Endothelial cell of umbilical vein (primary cell): ENCODE data around the gene LRFN3. TPM values are rescaled to one million over a fixed set of nuclear protein-coding genes. Genes with fewer than 3 reads are reported as not detected.

Experiments
- BruUV-seq: library from RNA; stranded (reverse); fragments of 400-500 nt; replicated peaks from 2 replicates; lab custom pipeline; 2021; lab: Mats Ljungman, UMichigan
- CTCF ChIA-PET: fragments of 300-600, 350-600 bp; sonication (Branson Sonifier 250); formaldehyde crosslinking; loops from one replicate; lab custom pipeline; 2021; ENCODE audit warnings: antibody characterized with exemption, inconsistent platforms; lab: Charles Lee
- POLR2A ChIA-PET: fragments of 300-600, 350-600 bp; sonication (Branson Sonifier 250); formaldehyde crosslinking; loops from one replicate; lab custom pipeline; 2021; ENCODE audit warnings: antibody characterized with exemption, inconsistent platforms; lab: Charles Lee
- DNase-seq: peaks from one replicate; pipeline ENCODE4 v3.0.0-alpha.2; 2011; ENCODE audit warnings: low read depth, low spot score
- FAIRE-seq: peaks from 2 replicates; lab custom pipeline; 2011; peaks lifted over from hg19 to GRCh38; lab: Jason Lieb, UNC
- H2AFZ ChIP-seq: 2 replicates; pipeline ENCODE4 v1.6.0; 2012; ENCODE audit warnings: low read depth, low read length, control low read depth, inconsistent platforms
- H3K27ac ChIP-seq: 2 replicates; pipeline ENCODE4 v1.5.1; 2011; ENCODE audit warnings: low read depth, mild to moderate bottlenecking, control low read depth, low read length, moderate library complexity; ENCODE audit not compliant: insufficient read depth
- H3K27me3 ChIP-seq, 2 experiments: 2 replicates each; pipeline versions ENCODE4 v1.6.0 to v1.6.1; 2011; ENCODE audit warnings: low read length in 2 of 2, mixed read lengths in 1 of 2; ENCODE audit not compliant: control insufficient read depth in 2 of 2, insufficient read depth in 2 of 2
- H3K36me3 ChIP-seq, 2 experiments: 2 replicates in 1 of 2; 3 replicates in 1 of 2; pipeline ENCODE4 v1.5.1; 2011; ENCODE audit warnings: low read length in 2 of 2, mild to moderate bottlenecking in 1 of 2, moderate library complexity in 1 of 2; ENCODE audit not compliant: control insufficient read depth in 2 of 2, insufficient read depth in 2 of 2; ENCODE audit errors: extremely low read depth in 1 of 2
- H3K4me1 ChIP-seq: 3 replicates; pipeline ENCODE4 v1.5.1; 2011; ENCODE audit warnings: mild to moderate bottlenecking, low read length; ENCODE audit not compliant: control insufficient read depth, insufficient read depth; ENCODE audit errors: extremely low read depth
- H3K4me2 ChIP-seq: 2 replicates; pipeline ENCODE4 v1.6.1; 2011; ENCODE audit warnings: low read length, control low read depth, mixed read lengths; ENCODE audit not compliant: insufficient read depth
- H3K4me3 ChIP-seq, 3 experiments: fragments of 200-600 bp in 1 of 3; sonication (generic), shearing (Covaris generic) in 1 of 3; replicated peaks in 1 of 3; 2 replicates each; pipeline ENCODE4 v1.5.1; 2011 to 2016; ENCODE audit warnings: control low read depth in 3 of 3, low read length in 3 of 3, mild to moderate bottlenecking in 2 of 3, inconsistent platforms in 1 of 3, low read depth in 1 of 3, moderate library complexity in 1 of 3; ENCODE audit not compliant: insufficient read depth in 1 of 3
- H3K79me2 ChIP-seq: 2 replicates; pipeline ENCODE4 v1.6.0; 2012; ENCODE audit warnings: low read length, inconsistent platforms; ENCODE audit not compliant: control insufficient read depth, insufficient read depth
- H3K9ac ChIP-seq: replicated peaks from 2 replicates; pipeline ENCODE3; 2011; ENCODE audit warnings: low read length, control low read depth; ENCODE audit not compliant: insufficient read depth; ENCODE audit errors: extremely low read depth
- H3K9me1 ChIP-seq: replicated peaks from 3 replicates; pipeline ENCODE4 v1.6.0; 2011; ENCODE audit warnings: mild to moderate bottlenecking, low read length; ENCODE audit not compliant: control insufficient read depth, insufficient read depth; ENCODE audit errors: extremely low read depth
- H3K9me3 ChIP-seq: replicated peaks from 2 replicates; pipeline ENCODE4 v1.5.1; 2012; ENCODE audit warnings: low read length, inconsistent platforms; ENCODE audit not compliant: control insufficient read depth, insufficient read depth
- H4K20me1 ChIP-seq: replicated peaks from 2 replicates; pipeline ENCODE3; 2011; ENCODE audit warnings: mild to moderate bottlenecking, low read length; ENCODE audit not compliant: control insufficient read depth, insufficient read depth; ENCODE audit errors: extremely low read depth
- EZH2 ChIP-seq: IDR thresholded peaks from 2 replicates; pipeline ENCODE4 v1.6.1; 2012; ENCODE audit warnings: borderline replicate concordance, low read depth, mild to moderate bottlenecking, moderate library complexity, low read length, inconsistent platforms; ENCODE audit not compliant: severe bottlenecking
- FOS ChIP-seq: IDR thresholded peaks from 2 replicates; pipeline ENCODE4 v1.6.1; 2011; ENCODE audit warnings: mild to moderate bottlenecking, low read length, moderate library complexity, borderline replicate concordance; ENCODE audit not compliant: insufficient read depth
- GATA2 ChIP-seq: IDR thresholded peaks from 2 replicates; pipeline ENCODE4 v1.7.0; 2011; ENCODE audit warnings: low read depth, mild to moderate bottlenecking, moderate library complexity, mixed read lengths, low read length; ENCODE audit not compliant: insufficient read length, insufficient read depth
- JUN ChIP-seq: IDR thresholded peaks from 2 replicates; pipeline ENCODE4 v1.6.1; 2011; ENCODE audit warnings: borderline replicate concordance, low read depth; ENCODE audit not compliant: insufficient read length, insufficient read depth
- MYC ChIP-seq: IDR thresholded peaks from one replicate; pipeline ENCODE4 v1.6.1; 2011; ENCODE audit warnings: mild to moderate bottlenecking, low read depth, low read length
- POLR2AphosphoS5 ChIP-seq: IDR thresholded peaks from 2 replicates; pipeline ENCODE4 v1.6.1; 2012; ENCODE audit warnings: low read depth, mild to moderate bottlenecking, control low read depth, low read length, moderate library complexity; ENCODE audit not compliant: insufficient read depth
- dilution Hi-C: fragments of 300-500 bp; cut with MboI; formaldehyde crosslinking; loops from one replicate; pipeline ENCODE4 v1.15.0; 2019; ENCODE audit warnings: low sequenced_read_pairs; ENCODE audit not compliant: extremely low pct_ligation_motif_present
- intact Hi-C: fragments of 100-400 bp; cut with micrococcal nuclease; formaldehyde crosslinking; loops from one replicate; pipeline ENCODE4 v1.10.0; 2022
- polyA plus RNA-seq, 4 experiments: library from polyadenylated mRNA; depleted of rRNA in 3 of 4; stranded (reverse) in 3 of 4; unstranded in 1 of 4; fragments of >200 nt; gene quantifications; 2 replicates each; pipeline versions ENCODE4 v1.2.1 to v1.2.3, GENCODE V29; 2011 to 2012; ENCODE audit warnings: missing spikeins in 1 of 4
- total RNA-seq: library from RNA; stranded (reverse); gene quantifications from 2 replicates; pipeline ENCODE4 v1.2.3, GENCODE V29; 2021
- TF ChIP-seq, protein P1 (sequence below), 2 donors: IDR thresholded peaks; 1 replicate in 1 of 2; 2 replicates in 1 of 2; pipeline ENCODE4 v1.5.1; 2011; ENCODE audit warnings: low read length in 2 of 2, mild to moderate bottlenecking in 2 of 2, moderate library complexity in 2 of 2, control low read depth in 1 of 2, inconsistent platforms in 1 of 2, low read depth in 1 of 2; ENCODE audit not compliant: insufficient read depth in 1 of 2; ENCODE audit errors: extremely low read depth in 1 of 2
- TF ChIP-seq, protein P2 (sequence below): IDR thresholded peaks from 2 replicates; pipeline ENCODE4 v1.6.1; 2011; ENCODE audit not compliant: insufficient read depth, insufficient read length

LRFN3 gene
- total and polyA plus RNA-seq, 2 donors (not counting 3 experiments of a cell fraction or from before 2014, with no cell fraction given): 4.1 to 15.9 TPM

GRCh38 chr19:35888398-35888797 is 47.8 kb upstream of the LRFN3 start:
- no peak overlapping the region for H3K4me2 ChIP-seq
- no TSS peak for BruUV-seq
- no peak for DNase-seq
- H3K79me2 ChIP-seq: no peaks in the 10 kb centered on the region
- no peaks in the 10 kb centered on the region for H3K9me1 ChIP-seq
- H3K4me3 ChIP-seq: no peak overlapping the region
- ChIA-PET POLR2A (no interaction called here), CTCF (no interaction called here)
- H3K4me1 ChIP-seq: no peaks in the 10 kb centered on the region
- no peak overlapping the region for H3K27ac ChIP-seq
- no peaks in the 10 kb centered on the region for H4K20me1 ChIP-seq
- H2AFZ ChIP-seq: no peak overlapping the region
- H3K36me3 ChIP-seq: peaks cover 0 to 16% of the 10 kb centered on the region in 2 experiments
- TF ChIP-seq, protein P1, sequence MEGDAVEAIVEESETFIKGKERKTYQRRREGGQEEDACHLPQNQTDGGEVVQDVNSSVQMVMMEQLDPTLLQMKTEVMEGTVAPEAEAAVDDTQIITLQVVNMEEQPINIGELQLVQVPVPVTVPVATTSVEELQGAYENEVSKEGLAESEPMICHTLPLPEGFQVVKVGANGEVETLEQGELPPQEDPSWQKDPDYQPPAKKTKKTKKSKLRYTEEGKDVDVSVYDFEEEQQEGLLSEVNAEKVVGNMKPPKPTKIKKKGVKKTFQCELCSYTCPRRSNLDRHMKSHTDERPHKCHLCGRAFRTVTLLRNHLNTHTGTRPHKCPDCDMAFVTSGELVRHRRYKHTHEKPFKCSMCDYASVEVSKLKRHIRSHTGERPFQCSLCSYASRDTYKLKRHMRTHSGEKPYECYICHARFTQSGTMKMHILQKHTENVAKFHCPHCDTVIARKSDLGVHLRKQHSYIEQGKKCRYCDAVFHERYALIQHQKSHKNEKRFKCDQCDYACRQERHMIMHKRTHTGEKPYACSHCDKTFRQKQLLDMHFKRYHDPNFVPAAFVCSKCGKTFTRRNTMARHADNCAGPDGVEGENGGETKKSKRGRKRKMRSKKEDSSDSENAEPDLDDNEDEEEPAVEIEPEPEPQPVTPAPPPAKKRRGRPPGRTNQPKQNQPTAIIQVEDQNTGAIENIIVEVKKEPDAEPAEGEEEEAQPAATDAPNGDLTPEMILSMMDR (IDR thresholded peaks at IDR 0.05; ENCODE audit: extremely low read depth in 1 of 2, insufficient read depth in 1 of 2, low read depth in 1 of 2, low read length in 2 of 2): no peak
- TF ChIP-seq FOS (no peak), MYC (no peak), GATA2 (no peak), EZH2 (no peak), POLR2AphosphoS5 (no peak), JUN (no peak)
- TF ChIP-seq, protein P2, sequence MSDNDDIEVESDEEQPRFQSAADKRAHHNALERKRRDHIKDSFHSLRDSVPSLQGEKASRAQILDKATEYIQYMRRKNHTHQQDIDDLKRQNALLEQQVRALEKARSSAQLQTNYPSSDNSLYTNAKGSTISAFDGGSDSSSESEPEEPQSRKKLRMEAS: no peak
- dilution Hi-C loops (no loop called here), intact Hi-C loops (no loop called here)
- FAIRE-seq: no peak
- no peaks in the 10 kb centered on the region for H3K9me3 ChIP-seq
- no peaks in the 10 kb centered on the region for H3K27me3 ChIP-seq
- H3K9ac ChIP-seq: no peak overlapping the region
